Hindlimb muscle (tissue), 1 donor: ENCODE data around the gene PTPRN2. TPM values are rescaled to one million over a fixed set of nuclear protein-coding genes. Genes with fewer than 3 reads are reported as not detected.
"Not testable (repeated sequence)": the region's sequence is repeated elsewhere in the genome, so short reads cannot be mapped to it uniquely, and the experiment has no call there.

ENCODE experiments used
- DNase-seq: peaks from one replicate; pipeline ENCODE4 v3.0.0-alpha.2; 2013
- polyA plus RNA-seq: library from polyadenylated mRNA; unstranded; fragments of 120-200 nt; gene quantifications from one replicate; pipeline ENCODE4 v1.2.1, GENCODE V29; 2013; ENCODE audit not compliant: insufficient read length

The PTPRN2 gene
- polyA plus RNA-seq, 1 donor = 2.0 TPM

- no peak for DNase-seq
These were observed 980.4 kb downstream of the PTPRN2 start for GRCh38 chr7:157607218-157607617.

- no peak for DNase-seq
These were observed 981.5 kb downstream of the PTPRN2 start for GRCh38 chr7:157606140-157606539.

DNA sequence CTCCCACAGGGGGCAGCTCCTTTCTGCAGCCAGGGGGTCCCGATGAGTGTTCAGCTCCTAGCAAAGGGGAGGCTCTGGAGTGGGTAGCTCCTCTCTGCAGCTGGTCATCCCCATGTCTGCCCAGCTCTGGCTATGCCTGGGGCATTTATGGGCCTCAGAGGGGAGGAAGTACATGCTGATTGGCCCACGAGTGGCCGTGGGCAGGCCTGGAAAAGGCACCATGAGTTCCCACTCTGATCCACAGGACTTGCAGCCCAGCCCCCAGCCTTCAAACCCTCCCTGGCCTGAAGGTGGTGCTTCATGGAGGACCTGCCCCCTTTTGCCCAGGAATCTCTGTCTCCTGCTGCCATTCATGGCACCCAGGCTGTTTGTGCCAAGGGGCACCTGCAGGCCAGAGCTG lies 982.0 kb downstream of the PTPRN2 start:
- no peak for DNase-seq

DNA sequence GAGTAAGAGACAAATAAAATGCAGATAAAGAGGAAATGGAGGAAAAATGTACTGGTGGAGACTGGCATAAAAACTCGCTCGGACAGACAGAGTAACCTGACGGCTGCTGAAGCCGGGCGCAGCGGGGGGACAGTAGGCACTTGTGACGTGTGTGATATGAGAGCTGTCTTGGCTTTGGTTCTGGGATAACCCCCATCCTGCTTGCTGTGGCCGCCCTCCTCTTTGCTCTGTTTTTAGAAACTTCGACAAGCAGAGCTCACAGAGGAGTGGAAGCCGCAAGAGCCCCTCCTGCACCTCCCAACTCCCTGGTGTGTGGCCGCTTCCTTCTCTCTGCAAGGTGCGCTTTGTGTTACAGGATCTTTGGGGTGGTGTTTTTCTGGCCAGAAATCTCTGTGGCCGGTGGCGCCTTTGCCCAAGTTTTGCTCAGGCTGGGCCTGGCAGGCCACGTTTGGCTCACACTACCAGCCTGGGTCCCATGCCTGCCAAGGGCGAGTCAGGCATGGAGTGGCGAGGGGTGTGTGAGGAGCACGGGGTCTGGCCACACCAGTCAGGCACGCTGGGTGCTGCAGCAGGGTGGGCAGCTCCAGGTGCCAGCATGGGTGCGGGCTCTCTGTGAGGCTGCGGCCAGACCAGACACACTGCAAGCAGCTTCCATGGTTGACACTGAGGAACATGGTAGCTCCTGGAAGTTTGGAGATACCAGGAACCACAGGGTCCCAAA lies 982.8 kb downstream of the PTPRN2 start:
- DNase-seq = no peak

- no peak for DNase-seq
These were observed 983.9 kb downstream of the PTPRN2 start for GRCh38 chr7:157603716-157604115.

- no peak for DNase-seq
These were observed 984.6 kb downstream of the PTPRN2 start for GRCh38 chr7:157603005-157603404.

DNA sequence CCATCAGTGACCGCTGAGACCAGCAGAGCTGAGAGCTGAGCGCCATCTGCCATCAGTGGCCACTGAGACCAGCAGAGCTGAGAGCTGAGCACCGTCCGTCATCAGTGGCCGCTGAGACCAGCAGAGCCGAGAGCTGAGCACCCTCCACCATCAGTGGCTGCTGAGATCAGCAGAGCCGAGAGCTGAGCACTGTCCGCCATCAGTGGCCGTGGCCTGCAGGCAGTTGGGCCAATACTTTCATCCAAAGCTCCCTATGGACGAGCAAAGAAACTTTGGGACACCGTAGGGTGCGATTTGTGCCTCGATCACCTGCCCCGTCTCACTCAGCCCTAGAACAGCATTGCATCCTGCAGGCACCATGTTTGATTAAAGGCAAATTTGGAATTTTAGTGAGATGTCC lies 985.0 kb downstream of the PTPRN2 start:
- DNase-seq = no peak

DNA sequence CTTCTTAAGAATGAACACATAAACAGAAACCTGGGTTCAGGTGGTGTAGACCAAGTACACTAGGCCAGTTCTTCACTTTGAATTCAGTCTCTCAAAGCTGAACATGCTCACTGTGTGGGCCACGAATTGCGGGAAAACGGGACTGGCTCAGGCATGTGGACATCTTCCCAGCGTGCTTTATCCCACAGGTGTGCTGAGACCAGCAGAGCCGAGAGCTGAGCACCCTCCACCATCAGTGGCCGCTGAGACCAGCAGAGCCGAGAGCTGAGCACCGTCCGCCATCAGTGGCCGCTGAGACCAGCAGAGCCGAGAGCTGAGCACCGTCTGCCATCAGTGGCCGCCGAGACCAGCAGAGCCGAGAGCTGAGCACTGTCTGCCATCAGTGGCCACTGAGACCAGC lies 985.5 kb downstream of the PTPRN2 start:
- no peak for DNase-seq

DNA sequence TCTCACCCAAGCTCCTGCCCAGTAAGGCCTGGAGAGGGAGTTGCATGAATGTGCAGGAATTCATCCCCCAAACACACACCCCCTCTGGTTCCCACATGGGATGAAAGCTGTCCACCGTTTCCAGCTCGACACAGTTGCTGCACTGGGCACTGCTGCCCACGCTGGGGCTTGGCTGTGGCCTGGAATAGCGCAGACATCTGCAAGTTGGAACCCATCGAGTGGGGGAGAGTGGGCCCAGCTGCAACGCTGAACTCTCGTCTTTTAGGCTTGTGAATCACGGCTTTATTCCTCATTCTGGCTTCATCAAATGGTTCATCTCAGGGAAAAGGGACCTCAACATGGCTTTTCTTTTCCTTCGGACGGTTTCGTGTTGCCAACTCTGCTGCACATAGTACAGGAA lies 986.1 kb downstream of the PTPRN2 start:
- no peak for DNase-seq

- no peak for DNase-seq
These were observed 988.1 kb downstream of the PTPRN2 start for GRCh38 chr7:157599491-157599890.

DNA sequence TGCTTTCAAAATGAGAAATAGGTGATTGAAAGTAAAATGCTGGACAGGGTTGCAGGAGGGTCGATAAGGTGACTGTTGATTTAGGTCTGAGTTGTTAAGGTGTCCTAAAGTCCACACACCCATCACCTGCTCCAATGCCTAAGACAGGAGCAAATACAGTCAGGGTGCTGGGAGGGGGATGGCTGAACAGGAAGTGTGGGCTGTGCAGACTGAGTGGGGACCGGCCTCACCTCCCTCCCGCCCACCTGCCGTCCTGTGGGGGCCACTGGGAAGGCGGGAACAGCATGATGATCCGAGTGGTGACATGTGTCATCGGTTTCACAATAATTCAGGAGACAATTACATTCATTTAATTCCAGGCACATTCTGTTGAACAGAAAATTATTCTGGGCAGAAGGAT lies 990.1 kb downstream of the PTPRN2 start:
- DNase-seq = no peak

DNA sequence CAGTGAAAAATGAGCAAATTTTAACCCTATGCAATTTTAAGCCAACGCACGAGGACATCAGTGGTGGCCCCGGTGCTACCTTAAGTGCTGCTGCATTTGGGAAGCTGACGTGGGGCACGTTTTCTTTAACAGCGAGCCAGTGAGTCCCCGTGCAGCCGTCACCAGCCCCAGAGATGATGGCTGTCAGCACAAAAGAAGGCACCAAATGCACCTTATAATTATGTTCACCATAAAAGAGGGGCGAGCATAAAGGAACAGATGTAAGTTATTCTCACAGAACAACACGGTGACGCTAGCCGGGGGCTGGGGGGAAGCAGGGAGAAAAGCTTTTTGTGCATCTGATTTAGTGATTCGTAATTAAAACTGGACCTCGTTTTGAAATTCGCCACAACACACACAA lies 990.7 kb downstream of the PTPRN2 start:
- DNase-seq = no peak

- DNase-seq = no peak
These were observed 991.2 kb downstream of the PTPRN2 start for GRCh38 chr7:157596471-157596870.

GRCh38 chr7:157596026-157596425 lies 991.6 kb downstream of the PTPRN2 start:
- no peak for DNase-seq

DNA sequence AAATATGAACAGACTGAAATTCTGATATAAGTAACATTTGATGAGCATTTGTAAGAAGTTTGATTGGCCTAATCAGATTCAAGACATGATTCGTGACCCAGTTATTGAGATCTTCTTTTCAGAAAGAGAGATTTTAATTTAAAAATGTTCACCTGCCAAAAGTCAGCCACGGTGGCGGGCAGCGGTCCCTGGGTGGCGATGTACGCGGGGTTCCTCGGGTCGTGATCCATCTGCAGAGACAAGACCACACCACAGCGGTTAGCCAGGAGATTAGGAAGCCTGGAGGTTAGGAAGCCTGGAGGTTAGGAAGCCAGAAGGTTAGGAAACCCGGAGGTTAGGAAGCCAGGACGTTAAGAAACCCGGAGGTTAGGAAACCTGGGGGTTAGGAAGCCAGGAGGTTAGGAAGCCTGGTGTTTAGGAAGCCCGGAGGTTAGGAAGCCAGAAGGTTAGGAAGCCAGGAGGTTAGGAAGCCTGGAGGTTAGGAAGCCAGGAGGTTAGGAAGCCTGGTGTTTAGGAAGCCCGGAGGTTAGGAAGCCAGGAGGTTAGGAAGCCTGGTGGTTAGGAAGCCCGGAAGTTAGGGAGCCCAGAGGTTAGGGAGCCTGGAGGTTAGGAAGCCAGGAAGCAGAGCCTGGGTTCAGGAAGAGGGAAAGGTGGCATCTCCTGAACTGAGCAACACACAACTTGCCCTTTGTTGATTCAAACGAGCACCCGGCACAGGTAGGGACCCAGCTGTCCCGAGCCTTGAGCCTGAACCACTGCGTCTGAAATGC lies 992.4 kb downstream of the PTPRN2 start:
- no peak for DNase-seq

GRCh38 chr7:157594306-157594705 lies 993.3 kb downstream of the PTPRN2 start:
- no peak for DNase-seq

DNA sequence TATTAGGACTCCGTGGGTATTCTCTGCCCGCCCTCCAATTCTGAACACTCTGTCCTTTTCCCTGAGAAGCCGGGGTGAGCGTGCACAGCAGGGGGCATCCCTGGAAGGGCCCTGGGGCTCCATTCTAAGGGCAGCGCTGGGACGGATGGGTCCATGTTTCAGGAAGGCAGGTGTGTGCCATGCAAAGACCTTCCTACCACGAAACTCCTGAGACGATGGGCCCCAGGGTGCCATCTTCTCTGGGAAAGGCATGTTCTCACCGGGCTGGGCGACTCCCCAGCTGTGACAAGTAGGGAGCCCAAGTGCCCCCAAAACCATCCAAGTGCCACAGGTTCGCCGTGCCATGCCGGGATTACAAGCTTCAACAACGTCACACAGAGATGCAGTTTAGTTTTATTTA lies 994.1 kb downstream of the PTPRN2 start:
- no peak for DNase-seq

GRCh38 chr7:157592636-157593320 lies 994.8 kb downstream of the PTPRN2 start:
- not testable (repeated sequence) for DNase-seq

- no peak for DNase-seq
These were observed 997.1 kb downstream of the PTPRN2 start for GRCh38 chr7:157590526-157590925.

- DNase-seq = no peak
These were observed 997.9 kb downstream of the PTPRN2 start for GRCh38 chr7:157589680-157590079.

DNA sequence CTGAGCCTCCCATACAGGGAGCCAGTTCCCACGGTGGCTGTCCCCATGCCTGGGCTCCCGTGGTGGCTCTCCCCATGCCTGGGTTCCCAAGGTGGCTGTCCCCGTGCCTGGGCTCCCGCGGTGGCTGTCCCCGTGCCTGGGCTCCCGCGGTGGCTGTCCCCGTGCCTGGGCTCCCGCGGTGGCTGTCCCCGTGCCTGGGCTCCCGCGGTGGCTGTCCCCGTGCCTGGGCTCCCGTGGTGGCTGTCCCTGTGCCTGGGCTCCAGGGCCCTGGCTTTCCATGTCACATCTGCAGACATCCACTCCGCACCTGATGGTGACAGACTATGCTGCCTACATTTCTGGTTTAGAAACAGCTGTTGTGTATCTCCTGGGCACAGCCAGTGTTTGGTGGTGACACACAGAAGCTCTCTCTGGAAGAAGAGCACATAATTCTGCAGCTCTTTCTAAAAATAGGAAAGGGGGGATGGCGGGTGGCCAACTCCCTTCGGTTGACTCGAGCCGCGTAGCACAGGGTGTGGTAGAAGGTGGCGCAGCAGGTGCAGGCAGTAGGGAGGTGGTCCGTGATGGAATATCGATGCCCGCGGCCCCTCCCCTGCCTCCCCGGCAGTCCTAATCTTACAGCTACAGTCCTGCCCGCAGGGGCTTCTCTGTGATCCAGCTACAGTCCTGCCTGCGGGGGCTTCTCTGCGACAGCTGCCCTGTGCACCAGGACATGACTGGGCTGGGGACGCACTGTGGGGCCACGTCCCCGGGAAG lies 999.6 kb downstream of the PTPRN2 start:
- no peak for DNase-seq

GRCh38 chr7:157587051-157587804 lies 1000.4 kb downstream of the PTPRN2 start:
- no peak for DNase-seq
